Hepatocyte (in vitro differentiated cells): ENCODE measurements around the gene SLC13A5. TPM values are rescaled to one million over a fixed set of nuclear protein-coding genes. Genes with fewer than 3 reads are reported as not detected.

Experiments used
- DNase-seq: peaks from one replicate; pipeline ENCODE4 v3.0.0-alpha.2; 2016; ENCODE audit warnings: low spot score
- H2AFZ ChIP-seq: fragments of 200-600 bp; sonication (generic); 2 replicates; pipeline ENCODE4 v1.6.0; 2016; ENCODE audit warnings: antibody characterized with exemption, mild to moderate bottlenecking
- H3K27ac ChIP-seq: fragments of 200-600 bp; sonication (generic); 2 replicates; pipeline ENCODE4 v1.5.1; 2016; ENCODE audit warnings: mild to moderate bottlenecking
- H3K27me3 ChIP-seq: fragments of 200-600 bp; sonication (generic); 2 replicates; pipeline ENCODE4 v1.6.1; 2016
- H3K36me3 ChIP-seq: fragments of 200-600 bp; sonication (generic); replicated peaks from 2 replicates; pipeline ENCODE4 v1.5.1; 2016; ENCODE audit warnings: low read depth; ENCODE audit not compliant: insufficient read depth
- H3K4me1 ChIP-seq: fragments of 200-600 bp; sonication (generic); 2 replicates; pipeline ENCODE4 v1.5.1; 2016; ENCODE audit warnings: mild to moderate bottlenecking, moderate library complexity; ENCODE audit not compliant: insufficient read depth
- H3K4me2 ChIP-seq: fragments of 200-600 bp; sonication (generic); 2 replicates; pipeline ENCODE4 v1.6.0; 2016
- H3K4me3 ChIP-seq: fragments of 200-600 bp; sonication (generic); 2 replicates; pipeline ENCODE4 v1.5.1; 2016; ENCODE audit warnings: mild to moderate bottlenecking
- H3K79me2 ChIP-seq: fragments of 200-600 bp; sonication (generic); 2 replicates; pipeline ENCODE4 v1.6.0; 2017; ENCODE audit warnings: mild to moderate bottlenecking
- H3K9me2 ChIP-seq: fragments of 200-600 bp; sonication (generic); replicated peaks from 2 replicates; pipeline ENCODE4 v1.6.0; 2017; ENCODE audit warnings: mild to moderate bottlenecking; ENCODE audit not compliant: insufficient read depth
- H3K9me3 ChIP-seq: fragments of 200-600 bp; sonication (generic); 2 replicates; pipeline ENCODE4 v1.5.1; 2016; ENCODE audit warnings: low read depth, mild to moderate bottlenecking
- H4K20me1 ChIP-seq: fragments of 200-600 bp; sonication (generic); 2 replicates; pipeline ENCODE4 v1.6.0; 2016; ENCODE audit warnings: mild to moderate bottlenecking; ENCODE audit not compliant: insufficient read depth, poor library complexity, severe bottlenecking
- EZH2 ChIP-seq: fragments of 200-600 bp; sonication (generic); IDR thresholded peaks from 2 replicates; pipeline ENCODE4 v1.6.1; 2016; ENCODE audit warnings: antibody characterized with exemption, mild to moderate bottlenecking, borderline replicate concordance
- EZH2phosphoT487 ChIP-seq: fragments of 200-600 bp; sonication (generic); IDR thresholded peaks from one replicate; pipeline ENCODE4 v1.6.1; 2018; ENCODE audit warnings: antibody characterized with exemption, mild to moderate bottlenecking, low read depth, moderate library complexity; ENCODE audit not compliant: unreplicated experiment, severe bottlenecking
- WGBS: methylation state at CpG from one replicate; pipeline ENCODE4 v1.1.6; 2016; ENCODE audit warnings: low lambda C conversion rate; ENCODE audit errors: missing lambda C conversion rate; 5-methylcytosine and 5-hydroxymethylcytosine counted together
- polyA plus RNA-seq: library from polyadenylated mRNA; unstranded; fragments of >200 nt; fragmentation: Nextera tagmentation; extraction: Ambion mirVana; gene quantifications from 2 replicates; pipeline ENCODE4 v1.2.1, GENCODE V29; 2016
- total RNA-seq: library from RNA; depleted of rRNA; stranded (reverse); fragments of >200 nt; gene quantifications from 2 replicates; pipeline ENCODE4 v1.2.3, GENCODE V29; 2014
- TF ChIP-seq, protein P1 (sequence below): fragments of 200-600 bp; sonication (generic); IDR thresholded peaks from 2 replicates; pipeline ENCODE4 v1.5.1; 2016; ENCODE audit warnings: antibody characterized with exemption, mild to moderate bottlenecking; ENCODE audit not compliant: poor library complexity

SLC13A5 gene
- total and polyA plus RNA-seq, 2 experiments from 2014 or later = 7.3 to 18.5 TPM

GRCh38 chr17:6674586-6674985 is 38.6 kb downstream of the SLC13A5 start:
- no peaks in the 10 kb centered on the region for H3K36me3 ChIP-seq
- H4K20me1 ChIP-seq = no peaks in the 10 kb centered on the region
- TF ChIP-seq EZH2phosphoT487 (no peak), EZH2 (no peak)
- TF ChIP-seq, protein P1, sequence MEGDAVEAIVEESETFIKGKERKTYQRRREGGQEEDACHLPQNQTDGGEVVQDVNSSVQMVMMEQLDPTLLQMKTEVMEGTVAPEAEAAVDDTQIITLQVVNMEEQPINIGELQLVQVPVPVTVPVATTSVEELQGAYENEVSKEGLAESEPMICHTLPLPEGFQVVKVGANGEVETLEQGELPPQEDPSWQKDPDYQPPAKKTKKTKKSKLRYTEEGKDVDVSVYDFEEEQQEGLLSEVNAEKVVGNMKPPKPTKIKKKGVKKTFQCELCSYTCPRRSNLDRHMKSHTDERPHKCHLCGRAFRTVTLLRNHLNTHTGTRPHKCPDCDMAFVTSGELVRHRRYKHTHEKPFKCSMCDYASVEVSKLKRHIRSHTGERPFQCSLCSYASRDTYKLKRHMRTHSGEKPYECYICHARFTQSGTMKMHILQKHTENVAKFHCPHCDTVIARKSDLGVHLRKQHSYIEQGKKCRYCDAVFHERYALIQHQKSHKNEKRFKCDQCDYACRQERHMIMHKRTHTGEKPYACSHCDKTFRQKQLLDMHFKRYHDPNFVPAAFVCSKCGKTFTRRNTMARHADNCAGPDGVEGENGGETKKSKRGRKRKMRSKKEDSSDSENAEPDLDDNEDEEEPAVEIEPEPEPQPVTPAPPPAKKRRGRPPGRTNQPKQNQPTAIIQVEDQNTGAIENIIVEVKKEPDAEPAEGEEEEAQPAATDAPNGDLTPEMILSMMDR = no peak
- no peaks in the 10 kb centered on the region for H3K79me2 ChIP-seq
- H3K4me3 ChIP-seq = no peak overlapping the region
- no peaks in the 10 kb centered on the region for H3K9me2 ChIP-seq
- H3K27ac ChIP-seq = no peak overlapping the region
- peaks cover 10% of the 10 kb centered on the region for H3K4me1 ChIP-seq
- DNase-seq = no peak
- no peaks in the 10 kb centered on the region for H3K27me3 ChIP-seq
- H3K9me3 ChIP-seq = no peaks in the 10 kb centered on the region
- no peak overlapping the region for H2AFZ ChIP-seq
- whole genome bisulfite sequencing = 92% methylated on average over 13 of the region's 13 CpGs
- H3K4me2 ChIP-seq = no peak overlapping the region

DNA sequence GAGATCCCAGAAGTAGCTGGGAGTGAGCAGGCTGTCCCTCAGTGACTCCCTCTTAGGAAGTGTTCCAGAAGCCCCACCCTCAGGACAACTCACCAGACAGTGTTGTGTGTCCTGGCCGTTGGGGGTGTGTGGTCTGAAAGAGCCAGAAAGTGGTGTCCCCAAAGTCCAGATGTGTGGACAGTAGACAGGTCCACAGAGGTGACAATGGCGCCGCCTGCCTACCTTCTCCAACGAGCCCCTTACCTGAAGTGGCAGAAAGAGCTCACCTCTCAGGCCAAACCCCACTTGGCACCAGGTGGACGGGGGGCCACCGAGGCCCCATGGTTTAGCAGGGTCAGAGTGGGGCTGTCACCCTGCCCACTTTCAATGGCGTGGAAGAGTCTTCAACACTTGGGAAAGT is 41.7 kb downstream of the SLC13A5 start:
- H3K9me2 ChIP-seq = no peaks in the 10 kb centered on the region
- no peak for TF ChIP-seq EZH2
- no peak for TF ChIP-seq EZH2phosphoT487
- TF ChIP-seq, protein P1 = no peak
- no peaks in the 10 kb centered on the region for H3K79me2 ChIP-seq
- no peak overlapping the region for H3K27ac ChIP-seq
- no peaks in the 10 kb centered on the region for H4K20me1 ChIP-seq
- H2AFZ ChIP-seq = no peak overlapping the region
- H3K4me3 ChIP-seq = no peak overlapping the region
- H3K9me3 ChIP-seq = no peaks in the 10 kb centered on the region
- H3K4me1 ChIP-seq = no peaks in the 10 kb centered on the region
- H3K36me3 ChIP-seq = no peaks in the 10 kb centered on the region
- WGBS = 83% methylated on average over 7 of the region's 7 CpGs
- no peaks in the 10 kb centered on the region for H3K27me3 ChIP-seq
- H3K4me2 ChIP-seq = no peak overlapping the region
- no peak for DNase-seq

DNA sequence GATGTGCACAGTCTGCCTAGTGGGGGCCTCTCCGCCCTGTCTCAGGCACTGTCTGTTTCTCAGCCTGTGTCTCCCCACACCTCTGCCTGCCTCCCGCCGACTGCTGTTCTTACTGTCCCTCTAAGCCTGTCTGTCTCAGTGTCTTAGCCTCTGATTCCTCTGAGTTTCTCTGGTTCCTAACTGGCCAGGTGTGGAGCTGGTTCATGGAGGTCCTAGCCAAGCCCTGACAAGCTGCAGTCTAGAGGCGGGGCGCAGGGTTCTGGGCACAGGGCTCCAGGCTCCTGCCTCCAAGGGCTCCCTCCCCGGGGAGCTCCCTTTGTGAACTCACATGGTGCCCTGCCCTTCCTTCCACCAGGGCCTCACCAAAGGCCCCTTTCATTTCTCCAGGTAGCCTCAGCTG is 42.2 kb downstream of the SLC13A5 start:
- Histone ChIP-seq H3K9me2 (no peaks in the 10 kb centered on the region), H3K4me3 (no peak overlapping the region), H3K4me1 (no peaks in the 10 kb centered on the region), H3K9me3 (no peaks in the 10 kb centered on the region), H3K27ac (no peak overlapping the region), H3K27me3 (no peaks in the 10 kb centered on the region), H4K20me1 (no peaks in the 10 kb centered on the region), H2AFZ (no peak overlapping the region), H3K36me3 (no peaks in the 10 kb centered on the region), H3K4me2 (no peak overlapping the region), H3K79me2 (no peaks in the 10 kb centered on the region)
- no peak for DNase-seq
- no peak for TF ChIP-seq EZH2phosphoT487
- TF ChIP-seq, protein P1 = no peak
- no peak for TF ChIP-seq EZH2
- 81% methylated on average over 6 of the region's 6 CpGs for WGBS

GRCh38 chr17:6670571-6670970 is 42.6 kb downstream of the SLC13A5 start:
- Histone ChIP-seq H3K4me1 (no peaks in the 10 kb centered on the region), H3K36me3 (no peaks in the 10 kb centered on the region), H2AFZ (no peak overlapping the region), H3K79me2 (no peaks in the 10 kb centered on the region), H3K27me3 (no peaks in the 10 kb centered on the region), H3K27ac (no peak overlapping the region), H4K20me1 (no peaks in the 10 kb centered on the region), H3K4me2 (no peak overlapping the region), H3K9me2 (no peaks in the 10 kb centered on the region), H3K9me3 (no peaks in the 10 kb centered on the region), H3K4me3 (no peak overlapping the region)
- 91% methylated on average over 8 of the region's 8 CpGs for WGBS
- DNase-seq = no peak
- TF ChIP-seq, protein P1 = no peak
- TF ChIP-seq EZH2 (no peak), EZH2phosphoT487 (no peak)
